DND-41 (cell line): ENCODE measurements around the gene FXYD7.

ENCODE experiments used
- CTCF ChIP-seq: IDR thresholded peaks from 2 replicates; pipeline ENCODE4 v1.5.1; 2012; ENCODE audit warnings: borderline replicate concordance, low read length, moderate library complexity, mild to moderate bottlenecking; ENCODE audit not compliant: poor library complexity, severe bottlenecking; ENCODE audit errors: extremely low read depth
- EZH2 ChIP-seq: IDR thresholded peaks from 3 replicates; pipeline ENCODE4 v1.6.1; 2012; ENCODE audit warnings: borderline replicate concordance, low read depth, mild to moderate bottlenecking, moderate library complexity, low read length, inconsistent platforms; ENCODE audit not compliant: severe bottlenecking

- TF ChIP-seq CTCF (no peak), EZH2 (no peak)
Measured at GRCh38 chr19:35128398-35129057, 14.5 kb upstream of the FXYD7 start.
